Activated CD4-positive, alpha-beta T cell treated with anti-CD3 and anti-CD28 coated beads, Interleukin-2, amount 10 ng/mL, durations not matched to agents 24 days and 14 days (primary cell): ENCODE measurements around the gene IFNA16. TPM values are rescaled to one million over a fixed set of nuclear protein-coding genes. Genes with fewer than 3 reads are reported as not detected.
"Not testable (repeated sequence)": the region's sequence is repeated elsewhere in the genome, so short reads cannot be mapped to it uniquely, and the experiment has no call there.

Source experiments
- DNase-seq: peaks from one replicate; pipeline ENCODE4 v3.0.0; 2022
- H3K27ac Mint-ChIP-seq: one replicate; pipeline ENCODE4 v1.8.0; 2022; ENCODE audit warnings: mild to moderate bottlenecking, mixed read lengths
- H3K27me3 Mint-ChIP-seq: one replicate; pipeline ENCODE4 v1.8.0; 2022; ENCODE audit warnings: mixed read lengths
- H3K36me3 Mint-ChIP-seq: one replicate; pipeline ENCODE4 v1.8.0; 2022; ENCODE audit warnings: low read depth, mild to moderate bottlenecking, mixed read lengths
- H3K4me1 Mint-ChIP-seq: one replicate; pipeline ENCODE4 v1.8.0; 2021; ENCODE audit warnings: mixed read lengths
- H3K4me3 Mint-ChIP-seq: one replicate; pipeline ENCODE4 v1.8.0; 2022; ENCODE audit warnings: mild to moderate bottlenecking, moderate library complexity, mixed read lengths
- H3K9me3 Mint-ChIP-seq: one replicate; pipeline ENCODE4 v1.8.0; 2021; ENCODE audit warnings: mixed read lengths
- intact Hi-C: fragments of 100-400 bp; cut with micrococcal nuclease; formaldehyde crosslinking; loops from one replicate; pipeline ENCODE4 v1.15.1; 2023
- total RNA-seq: library from RNA; stranded (reverse); gene quantifications from 2 replicates; pipeline ENCODE4 v1.2.3, GENCODE V29; 2022

The IFNA16 gene
- total RNA-seq, result not detected in 2 replicates

GRCh38 chr9:21217211-21217610 is at the start of gene IFNA16:
IFNA16 (minus strand) TSS chr9:21217311; CDS start chr9:21217305, 6 bp downstream.
- not testable (repeated sequence) for H3K27ac Mint-ChIP-seq, H3K36me3 Mint-ChIP-seq, H3K9me3 Mint-ChIP-seq, H3K4me1 Mint-ChIP-seq, H3K4me3 Mint-ChIP-seq, DNase-seq
- peaks cover 44% of the 10 kb centered on the region for H3K27me3 Mint-ChIP-seq
- intact Hi-C loops, result loop anchor here (10.0 kb wide), 1 partner anchor 108 kb away; no protein-coding TSS in a partner anchor

- H3K36me3 Mint-ChIP-seq, result no peaks in the 10 kb centered on the region
- peaks cover 46% of the 10 kb centered on the region for H3K27me3 Mint-ChIP-seq
- no peak overlapping the region for H3K27ac Mint-ChIP-seq
Measured at GRCh38 chr9:21265421-21266189, 48.5 kb upstream of the IFNA16 start.

GRCh38 chr9:21255538-21256212 is 38.6 kb upstream of the IFNA16 start:
- DNase-seq, result no peak
- Mint-ChIP-seq H3K4me1 (peaks cover 4% of the 10 kb centered on the region), H3K36me3 (no peaks in the 10 kb centered on the region), H3K27ac (no peak overlapping the region), H3K27me3 (peaks cover 46% of the 10 kb centered on the region), H3K4me3 (no peak overlapping the region), H3K9me3 (no peaks in the 10 kb centered on the region)
- intact Hi-C loops, result no loop called here

More at GRCh38 chr9:21265421-21266189, 48.5 kb upstream of the IFNA16 start:
- no peak for DNase-seq
- intact Hi-C loops, result no loop called here
- Mint-ChIP-seq H3K9me3 (no peaks in the 10 kb centered on the region), H3K4me3 (no peak overlapping the region), H3K4me1 (no peaks in the 10 kb centered on the region)

- peaks cover 4% of the 10 kb centered on the region for H3K4me1 Mint-ChIP-seq
- no peaks in the 10 kb centered on the region for H3K36me3 Mint-ChIP-seq
- no peak overlapping the region for H3K27ac Mint-ChIP-seq
- no peak for DNase-seq
- peaks cover 57% of the 10 kb centered on the region for H3K27me3 Mint-ChIP-seq
- H3K9me3 Mint-ChIP-seq, result no peaks in the 10 kb centered on the region
- no peak overlapping the region for H3K4me3 Mint-ChIP-seq
- intact Hi-C loops, result no loop called here
Measured at GRCh38 chr9:21252721-21253547, 35.8 kb upstream of the IFNA16 start.

GRCh38 chr9:21251638-21252037 is 34.5 kb upstream of the IFNA16 start:
- Mint-ChIP-seq H3K27ac (no peak overlapping the region), H3K9me3 (no peaks in the 10 kb centered on the region), H3K36me3 (no peaks in the 10 kb centered on the region), H3K4me1 (peaks cover 4% of the 10 kb centered on the region), H3K27me3 (peaks cover 52% of the 10 kb centered on the region), H3K4me3 (no peak overlapping the region)
- intact Hi-C loops, result no loop called here
- DNase-seq, result no peak

- intact Hi-C loops, result no loop called here
- H3K9me3 Mint-ChIP-seq, result no peaks in the 10 kb centered on the region
- peaks cover 48% of the 10 kb centered on the region for H3K27me3 Mint-ChIP-seq
- no peak overlapping the region for H3K27ac Mint-ChIP-seq
- H3K36me3 Mint-ChIP-seq, result no peaks in the 10 kb centered on the region
- no peak for DNase-seq
- peaks cover 4% of the 10 kb centered on the region for H3K4me1 Mint-ChIP-seq
- H3K4me3 Mint-ChIP-seq, result no peak overlapping the region
Measured at GRCh38 chr9:21251190-21251589, 34.1 kb upstream of the IFNA16 start.

GRCh38 chr9:21244836-21245235 is 27.7 kb upstream of the IFNA16 start:
- no peak for DNase-seq
- peaks cover 25% of the 10 kb centered on the region for H3K27me3 Mint-ChIP-seq
- peaks cover 3% of the 10 kb centered on the region for H3K4me1 Mint-ChIP-seq
- intact Hi-C loops, result no loop called here
- no peak overlapping the region for H3K4me3 Mint-ChIP-seq
- no peaks in the 10 kb centered on the region for H3K36me3 Mint-ChIP-seq
- H3K27ac Mint-ChIP-seq, result no peak overlapping the region
- no peaks in the 10 kb centered on the region for H3K9me3 Mint-ChIP-seq

GRCh38 chr9:21239911-21240310 is 22.8 kb upstream of the IFNA16 start, which contains the start of gene IFNA14:
IFNA14 (minus strand) TSS chr9:21240005; CDS start chr9:21239935, 70 bp downstream.
- intact Hi-C loops, result loop anchor here (10.0 kb wide), 2 partner anchors 155 to 555 kb away; no protein-coding TSS in a partner anchor
- no peak within 1 kb of the TSS for H3K4me3 Mint-ChIP-seq
- DNase-seq, result no peak
- no peaks in the 10 kb centered on the region for H3K9me3 Mint-ChIP-seq
- H3K4me1 Mint-ChIP-seq, result peaks cover 4% of the 10 kb centered on the region
- H3K36me3 Mint-ChIP-seq, result no peaks in the 10 kb centered on the region
- no peak within 1 kb of the TSS for H3K27ac Mint-ChIP-seq
- peaks cover 37% of the 10 kb centered on the region for H3K27me3 Mint-ChIP-seq

- not testable (repeated sequence) for H3K9me3 Mint-ChIP-seq, H3K36me3 Mint-ChIP-seq, H3K4me3 Mint-ChIP-seq, H3K27ac Mint-ChIP-seq, H3K4me1 Mint-ChIP-seq, DNase-seq
- H3K27me3 Mint-ChIP-seq, result peaks cover 22% of the 10 kb centered on the region
- intact Hi-C loops, result loop anchor here (10.0 kb wide), 2 partner anchors 158 to 558 kb away; no protein-coding TSS in a partner anchor
Measured at GRCh38 chr9:21236360-21236714, 19.2 kb upstream of the IFNA16 start.

- peaks cover 22% of the 10 kb centered on the region for H3K27me3 Mint-ChIP-seq
- H3K9me3 Mint-ChIP-seq, H3K4me3 Mint-ChIP-seq, H3K4me1 Mint-ChIP-seq, H3K27ac Mint-ChIP-seq, H3K36me3 Mint-ChIP-seq: not testable (repeated sequence)
- peak; percentile 72 for DNase-seq
- intact Hi-C loops, result loop anchor here (10.0 kb wide), 2 partner anchors 159 to 559 kb away; no protein-coding TSS in a partner anchor
Measured at GRCh38 chr9:21235468-21236359, 18.6 kb upstream of the IFNA16 start.

GRCh38 chr9:21234153-21234687 is 17.1 kb upstream of the IFNA16 start:
- Mint-ChIP-seq H3K9me3 (no peaks in the 10 kb centered on the region), H3K27me3 (peaks cover 22% of the 10 kb centered on the region), H3K27ac (no peak overlapping the region), H3K4me3 (no peak overlapping the region), H3K36me3 (no peaks in the 10 kb centered on the region), H3K4me1 (peaks cover 2% of the 10 kb centered on the region)
- no peak for DNase-seq
- intact Hi-C loops, result loop anchor here (10.0 kb wide), 2 partner anchors 161 to 561 kb away; no protein-coding TSS in a partner anchor

GRCh38 chr9:21233258-21233657 is 16.1 kb upstream of the IFNA16 start:
- no peak for DNase-seq
- intact Hi-C loops, result loop anchor here (10.0 kb wide), 2 partner anchors 162 to 562 kb away; no protein-coding TSS in a partner anchor
- no peak overlapping the region for H3K27ac Mint-ChIP-seq

More at GRCh38 chr9:21233258-21233657, 16.1 kb upstream of the IFNA16 start:
- Mint-ChIP-seq H3K27me3 (peaks cover 18% of the 10 kb centered on the region), H3K4me3 (no peak overlapping the region), H3K9me3 (no peaks in the 10 kb centered on the region), H3K36me3 (no peaks in the 10 kb centered on the region), H3K4me1 (peaks cover 2% of the 10 kb centered on the region)
